ENCODE data around the gene ANO1. TPM values are rescaled to one million over a fixed set of nuclear protein-coding genes. Genes with fewer than 3 reads are reported as not detected.

The ANO1 gene
- total RNA-seq, 3 donors from 2014 or later (not counting 1 experiment from before 2014, with no cell fraction given): not detected

GRCh38 chr11:70133771-70134335, 55.7 kb downstream of the ANO1 start:
- Histone ChIP-seq H3K9me3 (ENCODE audit: control insufficient read depth, insufficient read depth, low read length) (no peaks in the 10 kb centered on the region), H3K36me3 (ENCODE audit: control insufficient read depth, insufficient read depth, low read length) (no peaks in the 10 kb centered on the region), H3K27me3 (ENCODE audit: control insufficient read depth, insufficient read depth, low read length) (no peaks in the 10 kb centered on the region), H3K4me3 (ENCODE audit: low read length) (no peak overlapping the region), H3K4me1 (ENCODE audit: control insufficient read depth, insufficient read depth, low read length) (no peaks in the 10 kb centered on the region), H3K27ac (ENCODE audit: low read length) (no peak overlapping the region)
- H3K9me3 Mint-ChIP-seq: no peaks in the 10 kb centered on the region
- H3K4me3 Mint-ChIP-seq: no peak overlapping the region
- no peak for DNase-seq
- TF ChIP-seq CTCF (IDR thresholded peaks at IDR 0.05): no peak
- H3K36me3 Mint-ChIP-seq: no peaks in the 10 kb centered on the region
- WGBS (ENCODE audit: insufficient coverage): 58% methylated on average over 16 of the region's 16 CpGs
- H3K27ac Mint-ChIP-seq: no peak overlapping the region
- no peaks in the 10 kb centered on the region for H3K4me1 Mint-ChIP-seq
- intact Hi-C loops (cut with micrococcal nuclease): no loop called here
- no peak for ATAC-seq
- H3K27me3 Mint-ChIP-seq (ENCODE audit: low read depth in 2 of 2): no peaks in the 10 kb centered on the region

GRCh38 chr11:70134490-70134889, 56.4 kb downstream of the ANO1 start:
- no peak for DNase-seq
- no peak overlapping the region for H3K4me3 Mint-ChIP-seq
- no peaks in the 10 kb centered on the region for H3K36me3 Mint-ChIP-seq
- H3K27me3 ChIP-seq (ENCODE audit: control insufficient read depth, insufficient read depth, low read length): no peaks in the 10 kb centered on the region
- ATAC-seq: no peak
- 81% methylated on average over 14 of the region's 14 CpGs for WGBS (ENCODE audit: insufficient coverage)
- H3K9me3 Mint-ChIP-seq: no peaks in the 10 kb centered on the region
- H3K4me1 ChIP-seq (ENCODE audit: control insufficient read depth, insufficient read depth, low read length): no peaks in the 10 kb centered on the region
- no peaks in the 10 kb centered on the region for H3K9me3 ChIP-seq (ENCODE audit: control insufficient read depth, insufficient read depth, low read length)
- no peak for TF ChIP-seq CTCF (IDR thresholded peaks at IDR 0.05)
- H3K36me3 ChIP-seq (ENCODE audit: control insufficient read depth, insufficient read depth, low read length): no peaks in the 10 kb centered on the region
- H3K4me1 Mint-ChIP-seq: no peaks in the 10 kb centered on the region
- no peak overlapping the region for H3K27ac Mint-ChIP-seq
- intact Hi-C loops (cut with micrococcal nuclease): no loop called here
- no peak overlapping the region for H3K27ac ChIP-seq (ENCODE audit: low read length)
- H3K27me3 Mint-ChIP-seq (ENCODE audit: low read depth in 2 of 2): peaks cover 0 to under 1% of the 10 kb centered on the region in 2 donors
- no peak overlapping the region for H3K4me3 ChIP-seq (ENCODE audit: low read length)

- Mint-ChIP-seq H3K27ac (no peak overlapping the region), H3K36me3 (no peaks in the 10 kb centered on the region), H3K4me1 (no peaks in the 10 kb centered on the region), H3K27me3 (ENCODE audit: low read depth in 2 of 2) (peaks cover 0 to 7% of the 10 kb centered on the region in 2 donors), H3K4me3 (no peak overlapping the region), H3K9me3 (no peaks in the 10 kb centered on the region)
- H3K27ac ChIP-seq (ENCODE audit: low read length): no peak overlapping the region
- no peak for ATAC-seq
- H3K27me3 ChIP-seq (ENCODE audit: control insufficient read depth, insufficient read depth, low read length): no peaks in the 10 kb centered on the region
- no peaks in the 10 kb centered on the region for H3K9me3 ChIP-seq (ENCODE audit: control insufficient read depth, insufficient read depth, low read length)
- no peak for TF ChIP-seq CTCF (IDR thresholded peaks at IDR 0.05)
- no peak overlapping the region for H3K4me3 ChIP-seq (ENCODE audit: low read length)
- no peaks in the 10 kb centered on the region for H3K4me1 ChIP-seq (ENCODE audit: control insufficient read depth, insufficient read depth, low read length)
- intact Hi-C loops (cut with micrococcal nuclease): no loop called here
- WGBS (ENCODE audit: insufficient coverage): 78% methylated on average over 8 of the region's 8 CpGs
- H3K36me3 ChIP-seq (ENCODE audit: control insufficient read depth, insufficient read depth, low read length): no peaks in the 10 kb centered on the region
- no peak for DNase-seq
These were observed 57.0 kb downstream of the ANO1 start for GRCh38 chr11:70135142-70135541.

- no peaks in the 10 kb centered on the region for H3K9me3 ChIP-seq (ENCODE audit: control insufficient read depth, insufficient read depth, low read length)
- intact Hi-C loops (cut with micrococcal nuclease): no loop called here
- no peaks in the 10 kb centered on the region for H3K36me3 ChIP-seq (ENCODE audit: control insufficient read depth, insufficient read depth, low read length)
- Mint-ChIP-seq H3K36me3 (no peaks in the 10 kb centered on the region), H3K27me3 (ENCODE audit: low read depth in 2 of 2) (peaks cover 3 to 11% of the 10 kb centered on the region in 2 donors), H3K27ac (no peak overlapping the region), H3K4me3 (no peak overlapping the region), H3K4me1 (no peaks in the 10 kb centered on the region), H3K9me3 (no peaks in the 10 kb centered on the region)
- ATAC-seq: no peak
- 77% methylated on average over 14 of the region's 15 CpGs for WGBS (ENCODE audit: insufficient coverage)
- no peak overlapping the region for H3K27ac ChIP-seq (ENCODE audit: low read length)
- H3K27me3 ChIP-seq (ENCODE audit: control insufficient read depth, insufficient read depth, low read length): no peaks in the 10 kb centered on the region
- TF ChIP-seq CTCF (IDR thresholded peaks at IDR 0.05): no peak
- no peaks in the 10 kb centered on the region for H3K4me1 ChIP-seq (ENCODE audit: control insufficient read depth, insufficient read depth, low read length)
- no peak overlapping the region for H3K4me3 ChIP-seq (ENCODE audit: low read length)
- DNase-seq: no peak
These were observed 57.5 kb downstream of the ANO1 start for GRCh38 chr11:70135625-70136059.
